SK-N-MC (cell line): ENCODE measurements around the gene PRKCZ.

Source experiments
- DNase-seq: peaks from one replicate; pipeline ENCODE4 v3.0.0-alpha.2; 2011; ENCODE audit warnings: low read depth, low spot score
- H3K27ac ChIP-seq: fragments of 200-600 bp; sonication (generic); 2 replicates; pipeline ENCODE4 v1.5.1; 2016; ENCODE audit warnings: mixed run types
- H3K36me3 ChIP-seq: fragments of 200-600 bp; sonication (generic); 2 replicates; pipeline ENCODE4 v1.6.1; 2017; ENCODE audit warnings: antibody characterized with exemption, low read length, mixed read lengths; ENCODE audit not compliant: insufficient read depth
- H3K4me3 ChIP-seq: fragments of 200-600 bp; sonication (generic); 2 replicates; pipeline ENCODE4 v1.5.1; 2016
- H3K9ac ChIP-seq: fragments of 200-600 bp; sonication (generic); 2 replicates; pipeline ENCODE4 v1.8.0; 2017; ENCODE audit warnings: mixed run types, mixed read lengths; ENCODE audit not compliant: insufficient read length
- H3K9me3 ChIP-seq: fragments of 200-600 bp; sonication (generic); 2 replicates; pipeline ENCODE4 v1.6.1; 2017; ENCODE audit warnings: low read depth, mild to moderate bottlenecking, antibody characterized with exemption, low read length, moderate library complexity, mixed read lengths
- EZH2 ChIP-seq: fragments of 200-600 bp; sonication (generic); IDR thresholded peaks from one replicate; pipeline ENCODE4 v1.6.1; 2017; ENCODE audit warnings: antibody characterized with exemption
- FOXP2 ChIP-seq: optimal IDR thresholded peaks from 2 replicates; pipeline ENCODE3; 2011; ENCODE audit warnings: mild to moderate bottlenecking, moderate library complexity; ENCODE audit not compliant: insufficient read depth; ENCODE audit errors: extremely low read length, control extremely low read depth
- POLR2AphosphoS5 ChIP-seq: IDR thresholded peaks from 2 replicates; pipeline ENCODE4 v1.6.1; 2012; ENCODE audit warnings: mild to moderate bottlenecking, low read depth, low read length, borderline replicate concordance

The PRKCZ gene

DNA sequence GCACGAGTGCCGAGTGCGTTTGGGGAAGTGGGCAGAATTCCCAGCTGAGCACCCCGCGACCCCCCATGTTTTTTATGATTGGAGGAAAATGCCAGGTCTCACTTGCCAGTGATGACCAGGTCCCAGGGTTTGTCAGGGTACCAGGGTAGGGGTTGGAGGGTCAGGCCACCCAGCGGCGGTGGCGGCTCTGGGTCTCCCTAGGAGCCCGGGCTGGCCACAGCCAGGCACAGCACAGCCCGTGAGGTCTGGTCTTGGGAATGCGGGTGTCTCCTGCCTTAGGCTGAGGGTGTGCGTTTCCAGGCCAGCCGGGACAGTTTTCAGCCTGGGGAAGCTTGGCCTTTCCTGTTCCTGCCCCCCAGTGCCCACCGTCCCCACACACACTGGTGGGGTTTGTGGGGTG lies 22.7 kb downstream of the PRKCZ start:
- H3K36me3 ChIP-seq, result no peaks in the 10 kb centered on the region
- H3K4me3 ChIP-seq, result no peak overlapping the region
- no peak overlapping the region for H3K27ac ChIP-seq
- TF ChIP-seq FOXP2 (no peak), POLR2AphosphoS5 (no peak), EZH2 (no peak)
- DNase-seq, result no peak
- H3K9me3 ChIP-seq, result no peaks in the 10 kb centered on the region
- no peak overlapping the region for H3K9ac ChIP-seq

DNA sequence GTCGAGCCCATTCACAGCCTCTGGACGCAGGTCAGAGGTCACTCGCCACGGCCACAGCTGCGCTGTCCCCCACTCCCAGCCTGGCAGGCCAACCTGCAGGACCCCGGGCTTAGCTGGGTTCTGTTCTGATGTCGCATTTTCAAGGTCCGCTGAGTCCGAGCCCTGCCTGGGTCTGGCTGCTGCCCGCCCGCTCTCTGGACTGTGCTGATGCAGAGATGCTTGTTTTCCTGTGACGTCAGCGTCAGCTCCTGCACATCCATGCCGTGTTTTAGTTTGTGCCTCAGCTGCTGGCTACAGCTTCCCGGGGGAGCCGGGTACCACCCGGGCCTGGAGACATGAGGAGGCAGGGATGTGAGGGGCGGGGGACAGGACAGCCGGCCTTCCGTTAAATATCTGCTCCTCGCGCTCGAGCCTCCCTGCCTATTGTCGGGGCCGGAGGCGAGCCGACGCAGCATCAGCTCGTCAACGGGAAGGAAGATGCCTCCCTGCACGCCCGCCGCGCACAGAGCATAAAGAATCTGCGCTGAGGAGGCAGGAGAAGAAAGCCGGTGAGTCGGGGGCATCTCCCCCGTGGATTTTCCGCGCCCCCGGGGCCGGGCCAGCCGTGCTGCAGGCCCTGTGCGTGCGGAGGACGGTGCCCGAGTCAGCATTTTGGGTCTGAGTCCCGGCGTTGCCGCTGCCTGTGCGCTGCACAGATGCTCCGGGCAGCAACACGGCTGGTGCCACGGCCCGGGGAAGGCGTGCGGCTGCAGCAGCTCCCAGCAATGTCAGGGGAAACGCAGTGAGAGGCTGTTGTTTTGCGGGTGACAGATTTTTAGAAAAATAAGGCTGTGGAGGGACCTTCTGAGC lies 23.4 kb downstream of the PRKCZ start:
- TF ChIP-seq FOXP2 (peak; percentile 57), EZH2 (peak; percentile 64), POLR2AphosphoS5 (no peak)
- no peaks in the 10 kb centered on the region for H3K36me3 ChIP-seq
- no peak overlapping the region for H3K27ac ChIP-seq
- DNase-seq, result no peak
- peaks cover 3% of the 10 kb centered on the region; the same call in 1 of the 2 replicates for H3K9me3 ChIP-seq
- no peak overlapping the region for H3K4me3 ChIP-seq
- H3K9ac ChIP-seq, result no peak overlapping the region

DNA sequence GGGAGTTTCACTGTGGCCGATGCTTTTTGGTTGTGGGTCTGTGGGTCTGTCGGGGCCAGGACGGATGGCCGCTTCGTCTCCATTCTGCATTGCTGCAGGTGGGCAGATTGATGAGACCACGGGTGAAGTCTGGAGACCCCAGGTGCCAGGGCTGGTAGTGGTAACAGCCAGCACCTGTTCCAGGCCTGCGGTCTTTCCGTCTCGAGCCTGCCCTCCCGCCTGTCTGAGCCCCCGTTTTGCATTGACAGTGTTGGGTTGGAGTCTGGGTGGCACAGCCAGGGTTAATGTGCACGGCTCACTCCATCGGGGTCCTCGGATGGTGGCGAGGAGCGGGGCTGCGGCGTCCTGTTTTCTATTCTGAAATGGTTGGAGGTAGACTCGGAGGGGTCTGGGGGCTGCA lies 24.2 kb downstream of the PRKCZ start:
- Histone ChIP-seq H3K36me3 (no peaks in the 10 kb centered on the region), H3K9me3 (peaks cover 3% of the 10 kb centered on the region; the same call in 1 of the 2 replicates), H3K9ac (no peak overlapping the region), H3K27ac (no peak overlapping the region), H3K4me3 (no peak overlapping the region)
- DNase-seq, result no peak
- no peak for TF ChIP-seq POLR2AphosphoS5
- TF ChIP-seq EZH2, result no peak
- TF ChIP-seq FOXP2, result no peak

DNA sequence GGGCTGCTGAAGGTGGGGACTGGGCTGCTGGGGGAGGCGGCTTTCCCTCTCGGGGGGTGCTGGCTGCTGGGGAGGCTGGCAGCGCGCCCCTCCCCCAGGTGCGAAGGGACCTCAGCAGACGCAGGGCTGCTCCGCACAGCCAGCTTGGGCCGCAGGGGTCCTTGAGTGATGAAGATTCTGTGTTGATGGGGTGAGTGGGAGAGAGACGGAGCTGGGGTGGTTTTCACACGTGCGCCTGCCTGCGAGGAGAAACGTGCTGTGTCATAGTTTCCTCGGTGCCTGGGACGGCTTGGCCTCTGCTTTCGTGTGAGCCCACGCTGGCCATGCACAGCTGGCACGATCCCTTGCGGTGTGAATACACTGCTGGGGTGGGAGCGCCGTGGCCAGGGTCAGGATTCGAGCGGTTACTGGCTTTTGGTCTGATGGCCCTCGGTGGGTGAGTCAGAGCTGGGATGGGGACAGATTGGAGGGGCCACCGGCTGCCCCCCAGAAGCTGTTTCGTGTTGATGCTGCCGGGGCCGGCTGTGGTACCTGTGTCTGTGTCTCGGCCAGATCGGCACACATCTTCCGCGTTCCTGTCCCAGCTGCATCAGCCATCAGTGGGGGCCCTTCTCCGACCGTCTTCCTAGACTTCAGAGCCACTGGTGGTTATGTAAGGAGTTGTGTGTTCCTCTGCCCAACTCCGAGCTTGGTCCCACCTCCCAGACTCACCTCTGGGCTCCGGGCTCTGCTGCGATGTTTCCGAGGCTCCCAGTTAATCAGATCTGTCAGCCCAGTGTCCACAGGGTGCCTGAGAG lies 24.9 kb downstream of the PRKCZ start:
- no peak overlapping the region for H3K4me3 ChIP-seq
- H3K9ac ChIP-seq, result no peak overlapping the region
- H3K36me3 ChIP-seq, result no peaks in the 10 kb centered on the region
- no peak for DNase-seq
- no peak overlapping the region for H3K27ac ChIP-seq
- H3K9me3 ChIP-seq, result peaks cover 3% of the 10 kb centered on the region; the same call in 1 of the 2 replicates
- TF ChIP-seq FOXP2, result no peak
- no peak for TF ChIP-seq EZH2
- TF ChIP-seq POLR2AphosphoS5, result no peak

DNA sequence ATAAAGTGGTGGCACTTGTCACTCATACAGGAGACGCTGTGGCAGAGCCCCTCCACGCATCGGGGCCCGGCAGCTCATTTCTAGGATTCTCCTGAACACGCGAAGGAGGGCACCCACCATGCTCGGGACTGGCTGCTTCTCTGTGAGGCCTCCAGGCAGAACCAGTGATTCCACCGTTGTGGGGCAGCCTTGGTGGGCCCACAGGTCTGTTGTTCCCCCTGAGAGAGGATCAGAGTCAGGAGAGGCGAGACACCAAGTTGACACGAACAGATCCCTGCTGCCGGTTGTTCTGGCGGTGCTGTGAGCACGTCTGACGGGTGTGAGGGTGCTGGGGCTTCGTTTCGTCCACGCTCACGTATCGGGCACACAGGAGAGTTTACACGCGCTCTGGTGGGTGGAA lies 26.6 kb downstream of the PRKCZ start:
- Histone ChIP-seq H3K9me3 (peaks cover 3% of the 10 kb centered on the region; the same call in 1 of the 2 replicates), H3K4me3 (no peak overlapping the region), H3K27ac (no peak overlapping the region), H3K9ac (no peak overlapping the region), H3K36me3 (no peaks in the 10 kb centered on the region)
- TF ChIP-seq FOXP2 (no peak), EZH2 (no peak), POLR2AphosphoS5 (no peak)
- no peak for DNase-seq

DNA sequence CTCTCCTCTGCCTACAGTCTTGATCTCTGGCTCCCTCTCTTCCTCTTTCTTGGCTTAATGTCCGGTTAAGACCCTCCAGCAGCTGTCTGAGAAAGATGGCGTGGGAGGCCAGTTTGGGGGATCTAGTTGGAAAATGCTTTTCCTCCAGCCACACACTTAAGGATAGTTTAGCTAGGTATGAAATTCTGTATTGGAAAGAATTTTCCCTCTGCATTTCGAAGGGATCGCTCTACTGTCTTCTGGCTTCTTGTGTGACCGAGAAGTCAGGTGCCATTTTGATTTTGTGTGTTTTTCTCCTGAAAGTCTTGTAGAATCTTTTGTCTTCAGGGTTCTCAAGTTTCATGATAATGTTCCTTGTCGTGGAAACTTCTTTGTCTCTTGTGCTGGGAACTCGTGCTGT lies 28.0 kb downstream of the PRKCZ start:
- H3K36me3 ChIP-seq, result no peaks in the 10 kb centered on the region
- H3K27ac ChIP-seq, result no peak overlapping the region
- TF ChIP-seq EZH2, result no peak
- no peak for TF ChIP-seq FOXP2
- no peak for TF ChIP-seq POLR2AphosphoS5
- DNase-seq, result no peak
- peaks cover 3% of the 10 kb centered on the region; the same call in 1 of the 2 replicates for H3K9me3 ChIP-seq
- no peak overlapping the region for H3K4me3 ChIP-seq
- no peak overlapping the region for H3K9ac ChIP-seq

DNA sequence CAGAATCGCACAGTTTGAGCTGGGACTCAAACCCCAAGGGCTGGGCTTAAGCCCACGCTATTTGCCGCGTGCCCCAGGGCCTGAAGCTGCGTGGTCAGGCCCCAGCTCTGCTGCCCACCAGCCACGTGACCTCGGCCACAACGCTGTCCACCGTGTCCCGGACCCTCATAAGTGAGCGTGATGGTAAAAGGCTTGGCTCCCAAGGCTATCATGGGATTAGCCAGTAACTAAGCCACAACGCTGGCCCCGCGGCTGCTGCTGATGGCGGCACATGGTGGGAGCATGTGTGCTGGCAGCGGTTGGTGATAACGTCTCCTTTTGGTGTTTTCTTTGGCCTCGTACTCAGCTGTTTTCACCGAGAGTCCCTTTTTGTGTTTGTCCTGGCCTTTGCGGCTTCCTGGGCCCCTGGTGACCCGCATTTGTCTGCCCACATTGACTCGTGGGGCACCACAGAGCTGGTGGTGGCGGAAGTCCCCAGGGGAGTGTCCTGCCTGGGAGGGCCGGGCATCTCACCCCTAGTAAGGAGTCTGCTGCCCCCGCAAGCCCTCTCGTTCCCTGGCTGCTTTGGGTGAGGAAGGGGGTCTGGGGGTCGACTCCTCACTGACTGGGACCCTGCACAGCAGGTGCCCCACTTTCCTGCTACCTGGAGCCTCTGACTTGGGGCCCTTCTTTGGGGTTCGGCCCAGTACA lies 29.3 kb downstream of the PRKCZ start:
- H3K9me3 ChIP-seq, result peaks cover 3% of the 10 kb centered on the region; the same call in 1 of the 2 replicates
- no peak overlapping the region for H3K4me3 ChIP-seq
- H3K9ac ChIP-seq, result no peak overlapping the region
- H3K27ac ChIP-seq, result no peak overlapping the region
- no peaks in the 10 kb centered on the region for H3K36me3 ChIP-seq
- TF ChIP-seq FOXP2, result no peak
- TF ChIP-seq POLR2AphosphoS5, result no peak
- no peak for DNase-seq

DNA sequence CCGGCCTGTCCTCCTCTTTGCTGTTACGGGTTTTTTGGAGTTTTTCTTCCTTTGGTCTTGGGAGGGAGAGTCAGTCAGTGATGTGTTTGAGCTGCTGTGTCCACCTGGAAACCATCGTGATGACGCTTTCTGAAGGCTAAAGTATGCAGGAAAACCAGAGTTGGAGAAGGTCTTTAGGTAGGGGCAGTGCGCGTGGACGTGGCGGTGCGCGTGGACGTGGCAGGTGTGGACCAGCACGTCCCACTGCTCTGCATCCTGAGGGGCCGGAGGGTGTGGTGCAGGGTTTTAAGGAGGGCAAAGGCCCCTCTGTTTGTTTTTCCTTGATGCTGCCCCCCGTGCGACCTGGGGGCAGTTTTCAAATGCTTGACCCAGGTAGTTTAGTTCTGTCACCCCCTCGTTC lies 29.9 kb downstream of the PRKCZ start:
- Histone ChIP-seq H3K27ac (no peak overlapping the region), H3K4me3 (no peak overlapping the region), H3K36me3 (no peaks in the 10 kb centered on the region), H3K9me3 (peaks cover 3% of the 10 kb centered on the region; the same call in 1 of the 2 replicates), H3K9ac (no peak overlapping the region)
- no peak for DNase-seq
- TF ChIP-seq EZH2 (no peak), POLR2AphosphoS5 (no peak), FOXP2 (no peak)
